CD8-positive, alpha-beta memory T cell (primary cell): ENCODE results near the gene TCTN3. TPM values are rescaled to one million over a fixed set of nuclear protein-coding genes. Genes with fewer than 3 reads are reported as not detected.
"Not testable (repeated sequence)": the region's sequence is repeated elsewhere in the genome, so short reads cannot be mapped to it uniquely, and the experiment has no call there.

Experiments used
- CTCF ChIA-PET: fragments of 350-600 bp; sonication (Branson Sonifier 250); formaldehyde crosslinking; loops from one replicate; lab custom pipeline; 2021; ENCODE audit warnings: antibody characterized with exemption; lab: Charles Lee
- POLR2A ChIA-PET: fragments of 350-600 bp; sonication (Branson Sonifier 250); formaldehyde crosslinking; loops from one replicate; lab custom pipeline; 2021; ENCODE audit warnings: antibody characterized with exemption; lab: Charles Lee
- DNase-seq, 5 donors: peaks; one replicate each; pipeline versions ENCODE4 v3.0.0 to v3.0.0-alpha.2; 2020 to 2022; ENCODE audit warnings: mixed read lengths in 1 of 5
- H3K27ac ChIP-seq: one replicate; pipeline ENCODE4 v1.7.0; 2013; ENCODE audit warnings: low read depth, mild to moderate bottlenecking, low read length, moderate library complexity
- H3K27me3 ChIP-seq: 2 replicates; pipeline ENCODE4 v1.7.0; 2013; ENCODE audit warnings: low read length, mild to moderate bottlenecking; ENCODE audit not compliant: insufficient read depth, poor library complexity, severe bottlenecking
- H3K36me3 ChIP-seq: 2 replicates; pipeline ENCODE4 v1.7.0; 2013; ENCODE audit warnings: mild to moderate bottlenecking, low read length, moderate library complexity; ENCODE audit not compliant: insufficient read depth
- H3K4me1 ChIP-seq: 2 replicates; pipeline ENCODE4 v1.7.0; 2013; ENCODE audit warnings: mild to moderate bottlenecking, low read length, moderate library complexity; ENCODE audit not compliant: insufficient read depth
- H3K4me3 ChIP-seq: 2 replicates; pipeline ENCODE4 v1.7.0; 2013; ENCODE audit warnings: mild to moderate bottlenecking, low read length
- H3K9me3 ChIP-seq: 2 replicates; pipeline ENCODE4 v1.7.0; 2013; ENCODE audit warnings: mild to moderate bottlenecking, low read length
- H3K27ac Mint-ChIP-seq, 8 donors: one replicate each; pipeline ENCODE4 v1.8.0; 2020 to 2021; ENCODE audit warnings: mixed read lengths in 8 of 8, mild to moderate bottlenecking in 6 of 8, inconsistent platforms in 3 of 8, moderate library complexity in 3 of 8
- H3K27me3 Mint-ChIP-seq, 2 donors: one replicate each; pipeline ENCODE4 v1.8.0; 2020 to 2021; ENCODE audit warnings: mixed read lengths in 2 of 2, mild to moderate bottlenecking in 1 of 2, moderate library complexity in 1 of 2
- H3K36me3 Mint-ChIP-seq, 3 donors: one replicate each; pipeline ENCODE4 v1.8.0; 2020 to 2021; ENCODE audit warnings: mixed read lengths in 3 of 3, inconsistent platforms in 1 of 3, mild to moderate bottlenecking in 1 of 3
- H3K4me1 Mint-ChIP-seq, 3 donors: one replicate each; pipeline ENCODE4 v1.8.0; 2020 to 2021; ENCODE audit warnings: mixed read lengths in 3 of 3, inconsistent platforms in 1 of 3, mild to moderate bottlenecking in 1 of 3
- H3K4me3 Mint-ChIP-seq, 7 donors: one replicate each; pipeline ENCODE4 v1.8.0; 2020 to 2021; ENCODE audit warnings: mixed read lengths in 7 of 7, mild to moderate bottlenecking in 6 of 7, moderate library complexity in 4 of 7, inconsistent platforms in 2 of 7
- H3K9me3 Mint-ChIP-seq, 5 donors: one replicate each; pipeline ENCODE4 v1.8.0; 2020 to 2022; ENCODE audit warnings: mixed read lengths in 5 of 5, mild to moderate bottlenecking in 3 of 5, moderate library complexity in 2 of 5, inconsistent platforms in 1 of 5
- polyA plus RNA-seq: library from polyadenylated mRNA; unstranded; fragments of 300-500 nt; fragmentation: Illumina TruSeq; gene quantifications from one replicate; pipeline ENCODE4 v1.2.3, GENCODE V29; 2021
- total RNA-seq, 2 experiments: library from RNA; stranded (reverse); gene quantifications; one replicate each; pipeline ENCODE4 v1.2.3, GENCODE V29; 2021

Gene TCTN3
- total and polyA plus RNA-seq, 3 experiments from 2014 or later = 32.1 to 59.1 (median 32.7) TPM

GRCh38 chr10:95620415-95620814, 73.3 kb downstream of the TCTN3 start:
- H3K4me1 Mint-ChIP-seq, H3K9me3 ChIP-seq, H3K4me3 Mint-ChIP-seq, H3K27me3 Mint-ChIP-seq, CTCF ChIA-PET, H3K27me3 ChIP-seq, H3K27ac ChIP-seq, H3K4me1 ChIP-seq, H3K9me3 Mint-ChIP-seq, H3K4me3 ChIP-seq, DNase-seq, H3K27ac Mint-ChIP-seq: not testable (repeated sequence)
- H3K36me3 ChIP-seq = peaks cover 18% of the 10 kb centered on the region
- POLR2A ChIA-PET = interaction anchor here (0.7 kb wide), 1 partner anchor 31 kb away, joined by 4 read pairs; no protein-coding TSS in a partner anchor
- peaks cover 31 to 78% (median 34%) of the 10 kb centered on the region in 3 donors for H3K36me3 Mint-ChIP-seq

GRCh38 chr10:95618101-95618500, 75.6 kb downstream of the TCTN3 start:
- DNase-seq = no peak
- Mint-ChIP-seq H3K27ac (peak overlapping the region in 5 of 8 donors; percentile 4 to 58 (median 47)), H3K27me3 (no peaks in the 10 kb centered on the region), H3K4me3 (no peak overlapping the region), H3K9me3 (no peaks in the 10 kb centered on the region), H3K36me3 (peaks cover 40 to 87% (median 46%) of the 10 kb centered on the region in 3 donors), H3K4me1 (no peaks in the 10 kb centered on the region)
- POLR2A ChIA-PET = no interaction called here
- Histone ChIP-seq H3K36me3 (peaks cover 33% of the 10 kb centered on the region), H3K4me3 (no peak overlapping the region), H3K4me1 (no peaks in the 10 kb centered on the region), H3K27ac (no peak overlapping the region), H3K27me3 (no peaks in the 10 kb centered on the region), H3K9me3 (no peaks in the 10 kb centered on the region)
- CTCF ChIA-PET = interaction anchor here (1.3 kb wide), 1 partner anchor 76 kb away, joined by 4 read pairs; the partner anchor contains the start of gene TCTN3

GRCh38 chr10:95616446-95616845, 77.3 kb downstream of the TCTN3 start:
- Mint-ChIP-seq H3K4me3 (no peak overlapping the region), H3K27ac (no peak overlapping the region), H3K27me3 (no peaks in the 10 kb centered on the region), H3K9me3 (no peaks in the 10 kb centered on the region), H3K36me3 (peaks cover 36 to 97% (median 46%) of the 10 kb centered on the region in 3 donors), H3K4me1 (no peaks in the 10 kb centered on the region)
- Histone ChIP-seq H3K4me3 (no peak overlapping the region), H3K9me3 (no peaks in the 10 kb centered on the region), H3K4me1 (no peaks in the 10 kb centered on the region), H3K36me3 (peaks cover 45% of the 10 kb centered on the region), H3K27ac (no peak overlapping the region), H3K27me3 (no peaks in the 10 kb centered on the region)
- ChIA-PET POLR2A (no interaction called here), CTCF (no interaction called here)
- DNase-seq = no peak

Other genes with a start within 250 kb of the TCTN3 start
- 1 to 10 TPM in 1 of 2 experiments, under 1 TPM in 1; 0.92 to 1.7 TPM for gene SORBS1, start 132.6 kb downstream of the TCTN3 start, total RNA-seq
- gene SORBS1, start 132.6 kb downstream of the TCTN3 start, polyA plus RNA-seq = 0.28 TPM
- 10 to 100 TPM; 89.1 to 89.6 TPM for gene ALDH18A1, start 37.2 kb downstream of the TCTN3 start, total RNA-seq
- 66.9 TPM for gene ALDH18A1, start 37.2 kb downstream of the TCTN3 start, polyA plus RNA-seq
- 1 to 10 TPM; 6.7 to 7.1 TPM for gene ENTPD1, start 62.2 kb upstream of the TCTN3 start, total RNA-seq
- 3.3 TPM for gene ENTPD1, start 62.2 kb upstream of the TCTN3 start, polyA plus RNA-seq
- not detected for gene CC2D2B, start 214.0 kb upstream of the TCTN3 start, total RNA-seq
- gene CC2D2B, start 214.0 kb upstream of the TCTN3 start, polyA plus RNA-seq = not detected